PC-9 (cell line): Measurements from ENCODE around the gene PRPS1.

ENCODE experiments used
- EZH2 ChIP-seq: fragments of 200-600 bp; sonication (generic); IDR thresholded peaks from 2 replicates; pipeline ENCODE4 v1.8.0; 2017; ENCODE audit warnings: antibody characterized with exemption, low read depth
- TF ChIP-seq, protein P1 (sequence below): fragments of 200-600 bp; sonication (generic); conservative IDR thresholded peaks from 2 replicates; pipeline ENCODE4 v1.6.1; 2017; ENCODE audit warnings: mixed run types, antibody characterized with exemption, mild to moderate bottlenecking, moderate library complexity

DNA sequence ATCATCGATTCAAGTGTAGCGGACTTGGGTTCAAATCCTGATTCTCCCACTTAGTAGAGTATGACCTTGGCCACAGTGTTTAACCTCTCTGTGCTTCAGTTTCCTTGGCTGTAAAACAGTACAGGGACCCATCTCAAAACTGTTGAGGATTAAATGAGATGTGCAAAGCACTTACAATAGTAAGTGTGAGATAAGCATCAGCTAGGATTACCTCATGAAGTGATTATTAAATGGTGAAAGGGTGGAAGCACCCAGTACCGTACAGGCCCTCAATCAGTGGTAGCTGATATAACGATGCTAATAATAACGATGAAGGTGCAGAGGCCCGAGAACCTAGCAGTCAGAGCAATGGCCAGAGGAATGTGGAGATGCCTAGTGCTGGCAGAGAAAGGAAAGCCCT lies 45.1 kb downstream of the PRPS1 start:
- no peak for TF ChIP-seq EZH2
- TF ChIP-seq, protein P1, sequence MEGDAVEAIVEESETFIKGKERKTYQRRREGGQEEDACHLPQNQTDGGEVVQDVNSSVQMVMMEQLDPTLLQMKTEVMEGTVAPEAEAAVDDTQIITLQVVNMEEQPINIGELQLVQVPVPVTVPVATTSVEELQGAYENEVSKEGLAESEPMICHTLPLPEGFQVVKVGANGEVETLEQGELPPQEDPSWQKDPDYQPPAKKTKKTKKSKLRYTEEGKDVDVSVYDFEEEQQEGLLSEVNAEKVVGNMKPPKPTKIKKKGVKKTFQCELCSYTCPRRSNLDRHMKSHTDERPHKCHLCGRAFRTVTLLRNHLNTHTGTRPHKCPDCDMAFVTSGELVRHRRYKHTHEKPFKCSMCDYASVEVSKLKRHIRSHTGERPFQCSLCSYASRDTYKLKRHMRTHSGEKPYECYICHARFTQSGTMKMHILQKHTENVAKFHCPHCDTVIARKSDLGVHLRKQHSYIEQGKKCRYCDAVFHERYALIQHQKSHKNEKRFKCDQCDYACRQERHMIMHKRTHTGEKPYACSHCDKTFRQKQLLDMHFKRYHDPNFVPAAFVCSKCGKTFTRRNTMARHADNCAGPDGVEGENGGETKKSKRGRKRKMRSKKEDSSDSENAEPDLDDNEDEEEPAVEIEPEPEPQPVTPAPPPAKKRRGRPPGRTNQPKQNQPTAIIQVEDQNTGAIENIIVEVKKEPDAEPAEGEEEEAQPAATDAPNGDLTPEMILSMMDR, result no peak
